Activated CD8-positive, alpha-beta memory T cell treated with anti-CD3 and anti-CD28 coated beads for 4 hours (primary cell): ENCODE data around the gene MRPS2.
"Not testable (repeated sequence)": the region's sequence is repeated elsewhere in the genome, so short reads cannot be mapped to it uniquely, and the experiment has no call there.

Source experiments
- DNase-seq, 2 donors: peaks; one replicate each; pipeline ENCODE4 v3.0.0-alpha.2; 2020; ENCODE audit warnings: low read depth in 2 of 2

The MRPS2 gene

DNA sequence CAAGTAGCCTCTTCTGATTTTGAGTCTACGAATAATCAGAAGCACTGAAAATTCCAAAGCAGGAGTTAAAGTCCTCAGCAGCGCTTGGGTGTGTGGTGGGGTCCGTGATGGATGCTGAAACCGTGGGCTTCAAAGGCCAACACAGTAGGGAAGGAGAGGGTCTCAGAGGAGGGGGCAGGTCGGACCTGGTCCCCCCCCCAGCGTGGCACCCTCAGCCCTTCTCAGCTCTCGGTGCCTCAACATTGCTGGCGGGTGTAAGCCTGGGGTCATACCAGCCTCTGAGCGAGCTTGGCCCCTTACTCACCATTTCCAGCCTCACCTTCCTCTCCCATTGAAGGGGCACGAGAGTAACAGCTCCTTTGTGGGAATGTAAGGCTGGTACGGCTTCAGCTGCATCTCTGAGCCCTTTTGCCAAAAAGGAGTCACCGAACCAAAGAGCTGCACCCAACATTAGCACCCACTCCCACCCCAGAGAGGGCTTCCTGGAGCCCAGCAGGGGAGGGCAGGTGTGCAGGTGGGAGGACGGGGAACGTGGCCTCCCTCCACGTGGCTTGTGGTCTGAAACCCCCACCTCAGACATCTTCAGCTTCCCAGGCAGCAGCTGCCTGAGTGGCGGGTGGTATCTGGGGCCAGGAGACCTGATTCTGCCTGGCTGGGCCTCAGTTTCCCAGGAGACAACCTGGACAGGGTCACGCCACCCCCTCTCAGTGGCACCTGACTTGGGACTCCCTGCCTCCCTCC lies 14.0 kb downstream of the MRPS2 start:
- no peak for DNase-seq

DNA sequence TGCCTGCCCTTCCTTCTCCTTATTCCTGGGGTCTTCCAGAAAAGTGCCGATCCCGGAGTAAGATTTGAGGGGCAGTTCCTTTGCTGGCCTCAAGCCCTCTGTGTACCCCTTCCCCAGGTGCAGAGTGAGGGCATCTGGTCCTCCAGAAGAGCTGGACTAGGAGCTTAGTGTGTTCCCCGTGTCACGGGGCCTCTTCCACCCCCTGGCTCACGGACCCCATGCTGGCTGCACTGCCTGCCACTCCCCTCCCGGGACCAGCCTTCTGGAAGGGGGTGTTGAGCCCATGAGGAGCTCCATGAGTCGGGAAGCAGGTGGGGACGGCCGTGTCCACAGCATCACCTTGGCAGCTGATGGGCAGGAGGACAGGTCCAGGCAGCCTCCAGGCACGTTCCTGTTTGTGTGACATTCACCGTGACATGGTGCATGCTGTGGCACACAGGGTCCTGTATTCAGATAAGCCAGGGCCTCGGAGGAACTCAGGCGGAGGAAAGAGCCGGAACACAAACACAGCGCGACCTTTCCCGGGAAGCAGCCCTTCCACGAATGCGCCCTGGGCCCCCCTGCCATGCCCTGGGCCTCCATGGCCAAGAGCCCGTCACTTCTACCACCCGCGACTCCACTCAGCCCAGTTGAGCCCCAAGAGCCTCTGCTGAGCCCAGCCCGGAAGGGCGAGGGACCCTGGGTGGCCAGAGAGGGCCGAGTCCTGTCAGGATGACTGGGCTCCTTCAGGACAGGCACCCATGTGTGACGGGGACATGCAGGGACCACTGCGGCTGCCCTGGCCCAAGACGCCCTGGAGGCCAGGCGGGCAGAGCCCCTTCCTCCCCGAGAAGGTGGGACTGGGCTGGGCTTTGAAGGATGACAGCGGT lies 14.8 kb downstream of the MRPS2 start:
- DNase-seq, result no peak

DNA sequence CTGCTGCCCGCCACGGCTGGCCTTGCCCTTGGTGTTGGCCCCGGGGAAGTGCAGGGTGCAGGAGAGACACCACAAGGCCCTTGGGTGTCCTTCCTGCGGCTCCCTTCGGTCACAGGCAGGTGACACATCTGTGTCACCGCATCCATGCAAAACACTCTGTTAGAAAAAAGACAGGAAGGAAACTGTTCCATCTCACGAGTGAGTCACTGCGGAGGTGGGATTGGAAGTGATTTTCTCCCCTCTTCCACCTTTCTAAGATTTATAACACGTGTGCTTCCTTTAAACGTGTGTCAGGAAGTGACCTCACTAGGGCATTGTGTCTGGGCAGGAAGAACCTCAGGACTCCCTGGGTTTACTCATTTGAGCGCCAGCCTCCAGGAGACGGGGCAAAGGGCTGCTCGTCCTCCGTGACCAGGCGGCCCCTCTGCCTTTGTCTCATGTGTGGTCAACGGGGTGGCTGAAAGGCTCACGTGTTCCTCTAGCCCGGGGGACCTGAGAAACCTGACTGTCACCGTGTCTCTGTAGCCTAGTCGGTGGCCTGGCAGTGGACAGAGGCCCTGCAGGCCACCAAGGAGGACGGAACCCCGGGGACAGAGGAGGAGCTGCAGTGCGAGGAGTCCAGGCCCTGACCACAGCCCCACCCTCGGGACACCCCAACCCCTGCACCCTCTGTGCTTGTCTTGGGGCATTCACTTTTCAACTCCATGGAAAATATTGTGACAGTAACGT lies 15.8 kb downstream of the MRPS2 start:
- no peak for DNase-seq

DNA sequence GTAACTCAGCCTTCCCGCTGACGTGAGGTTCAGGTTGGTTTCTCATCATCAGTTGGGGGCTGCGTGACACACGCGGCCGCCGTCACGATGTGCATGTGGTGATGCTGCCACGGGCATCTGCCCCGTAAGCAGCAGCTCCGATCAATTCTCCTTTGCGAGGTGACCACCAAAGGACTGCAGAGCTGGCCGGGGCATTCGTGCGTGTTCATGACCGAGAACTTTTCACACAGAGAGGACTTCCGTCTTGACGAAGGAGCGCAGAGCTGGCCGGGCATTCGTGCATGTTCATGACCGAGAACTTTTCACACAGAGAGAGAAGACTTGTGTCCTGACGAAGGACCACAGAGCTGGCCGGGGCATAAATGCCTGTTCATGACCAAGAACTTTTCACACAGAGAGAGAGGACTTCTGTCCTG lies 16.9 kb downstream of the MRPS2 start:
- no peak for DNase-seq

DNA sequence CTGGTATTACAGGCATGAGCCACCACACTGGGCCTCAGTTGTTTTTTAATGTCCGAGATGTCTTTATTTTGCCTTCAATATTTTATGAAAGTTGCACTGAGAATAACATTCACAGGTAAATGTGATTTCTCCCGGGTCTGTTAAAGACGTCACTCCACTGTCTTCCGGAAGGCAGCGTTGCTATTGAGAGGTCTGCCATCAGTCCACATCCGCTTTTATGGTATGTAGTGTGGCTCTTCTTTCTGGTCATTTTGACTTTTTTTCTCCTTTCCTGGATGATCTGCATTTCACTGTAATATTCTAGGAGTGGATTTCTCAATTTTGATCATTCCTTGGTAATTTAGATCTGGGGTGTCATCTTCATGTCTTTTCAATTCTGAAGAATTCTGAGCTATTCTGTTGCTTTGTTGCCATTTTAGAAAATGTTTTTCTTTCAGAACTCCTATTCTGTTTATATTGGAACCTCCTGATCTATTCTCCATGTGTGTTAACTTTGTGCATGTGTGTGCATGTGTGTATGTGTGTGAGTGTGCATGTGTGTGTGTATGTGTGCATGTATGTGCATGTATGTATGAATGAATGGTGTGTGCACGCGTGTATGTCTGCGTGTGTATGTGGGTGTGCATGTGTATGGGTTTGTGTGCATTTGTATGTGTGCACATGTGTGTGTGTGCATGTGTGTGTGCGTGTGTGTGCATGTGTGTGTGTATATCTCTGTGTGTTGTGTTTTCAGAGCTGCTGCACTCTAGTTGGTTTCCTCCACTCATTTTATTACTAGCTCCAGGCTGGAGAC lies 18.9 kb downstream of the MRPS2 start:
- DNase-seq, result no peak

DNA sequence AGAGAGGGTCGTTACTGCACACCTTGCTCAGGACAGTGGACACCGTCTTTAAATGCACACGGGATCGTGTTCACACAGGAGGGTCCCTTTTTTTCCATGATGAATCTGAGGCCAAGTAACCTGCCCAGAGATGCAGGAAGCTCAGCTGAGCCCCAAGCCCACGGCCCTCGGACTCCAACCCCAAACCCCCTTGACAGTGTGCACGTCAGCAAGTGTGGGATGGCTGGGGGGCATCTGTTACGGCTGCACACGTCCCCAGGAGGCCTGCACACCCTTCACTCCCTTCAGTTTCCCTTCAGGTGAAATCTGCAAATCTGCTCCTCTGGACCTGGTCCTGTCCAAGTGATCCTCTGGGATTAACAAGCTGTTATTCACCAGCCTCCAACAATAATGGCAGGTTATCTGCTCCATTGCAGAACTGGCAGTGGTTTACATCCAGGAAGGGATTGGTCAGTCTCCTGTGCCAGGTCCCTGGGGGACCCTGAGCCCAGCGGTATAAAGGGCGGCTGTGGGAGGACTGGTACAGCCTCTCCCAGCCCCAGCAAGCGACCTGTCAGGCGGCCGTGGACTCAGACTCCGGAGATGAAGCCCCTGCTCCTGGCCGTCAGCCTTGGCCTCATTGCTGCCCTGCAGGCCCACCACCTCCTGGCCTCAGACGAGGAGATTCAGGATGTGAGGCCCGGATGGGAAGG lies 20.6 kb downstream of the MRPS2 start, which contains the start of gene LCN1:
Gene LCN1, plus strand, starts transcription at position 525 of the 692 bp plus-strand sequence. Its CDS starts 58 bp downstream, at position 583.
- no peak for DNase-seq

DNA sequence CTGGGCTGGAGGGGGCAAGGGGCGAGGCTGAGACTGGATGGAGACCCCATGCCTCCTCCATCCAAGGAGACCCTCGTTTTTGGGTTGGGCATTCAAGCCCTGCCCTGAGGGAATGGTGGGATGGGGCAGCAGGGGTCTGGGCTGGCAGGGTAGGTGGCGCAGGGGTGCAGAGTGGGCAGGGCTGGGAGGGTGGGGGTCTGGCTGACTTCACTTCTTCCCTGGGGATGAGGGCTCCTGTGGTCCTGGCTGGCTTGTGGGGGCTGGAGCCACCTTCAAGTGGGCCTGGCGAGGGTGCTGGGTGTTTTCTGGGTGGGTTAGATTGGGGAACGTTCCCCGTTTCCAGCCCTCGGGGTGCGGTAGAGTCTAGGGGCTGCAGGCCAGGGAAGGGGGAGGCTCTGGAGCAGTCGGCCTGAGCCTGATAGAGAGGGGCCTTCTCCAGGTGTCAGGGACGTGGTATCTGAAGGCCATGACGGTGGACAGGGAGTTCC lies 21.2 kb downstream of the MRPS2 start:
- no peak for DNase-seq

DNA sequence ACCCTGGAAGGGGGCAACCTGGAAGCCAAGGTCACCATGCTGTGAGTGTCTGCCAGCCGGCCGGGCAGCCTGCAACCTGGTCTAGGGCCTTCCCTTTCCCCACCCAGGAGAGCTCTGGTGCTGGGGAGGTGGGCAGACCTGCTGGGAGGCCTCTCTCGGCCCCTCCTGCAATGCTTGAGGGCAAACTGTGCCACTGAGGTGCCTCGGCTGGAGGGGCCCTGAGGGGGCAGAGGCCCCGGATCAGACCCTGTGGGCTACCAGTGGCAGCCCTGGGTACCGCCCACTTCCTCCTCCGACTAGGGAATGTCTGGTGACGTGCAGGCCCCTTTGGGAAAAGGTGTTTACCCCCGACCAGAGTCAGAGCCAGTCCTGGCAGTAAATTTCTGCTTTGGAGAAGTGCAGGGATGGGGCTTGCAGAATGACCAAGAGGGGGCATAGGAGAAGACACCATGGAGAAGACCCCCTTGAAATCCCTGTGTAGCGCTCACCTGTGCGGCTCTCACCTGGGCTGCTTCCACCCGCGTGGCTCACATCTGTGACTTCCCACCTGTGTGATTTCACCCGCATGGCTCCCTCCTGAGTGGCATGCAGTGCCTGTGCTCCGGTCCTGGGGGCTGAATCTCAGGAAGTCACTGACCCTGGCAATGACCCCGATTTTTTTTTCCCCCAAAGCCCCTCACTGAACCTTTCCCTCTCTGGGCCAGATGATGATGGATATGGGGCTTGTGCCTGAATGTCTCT lies 21.8 kb downstream of the MRPS2 start:
- DNase-seq, result no peak

DNA sequence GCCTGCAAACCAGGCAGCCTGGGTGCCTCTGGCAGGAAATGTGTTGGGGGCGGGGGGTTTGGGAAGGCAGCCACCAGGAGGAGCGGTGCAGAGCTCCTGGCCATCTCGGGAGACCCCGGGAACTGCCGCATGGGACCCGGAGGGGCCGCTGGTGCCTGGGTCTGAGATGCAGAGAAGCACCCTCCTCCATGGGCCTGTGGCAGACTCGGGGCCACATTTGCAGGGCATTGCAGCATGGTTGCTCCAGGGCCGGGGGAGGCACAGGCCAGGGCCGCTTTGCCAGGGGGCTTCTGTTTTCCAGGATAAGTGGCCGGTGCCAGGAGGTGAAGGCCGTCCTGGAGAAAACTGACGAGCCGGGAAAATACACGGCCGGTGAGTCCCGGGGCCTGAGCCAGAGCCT lies 22.4 kb downstream of the MRPS2 start:
- no peak for DNase-seq

DNA sequence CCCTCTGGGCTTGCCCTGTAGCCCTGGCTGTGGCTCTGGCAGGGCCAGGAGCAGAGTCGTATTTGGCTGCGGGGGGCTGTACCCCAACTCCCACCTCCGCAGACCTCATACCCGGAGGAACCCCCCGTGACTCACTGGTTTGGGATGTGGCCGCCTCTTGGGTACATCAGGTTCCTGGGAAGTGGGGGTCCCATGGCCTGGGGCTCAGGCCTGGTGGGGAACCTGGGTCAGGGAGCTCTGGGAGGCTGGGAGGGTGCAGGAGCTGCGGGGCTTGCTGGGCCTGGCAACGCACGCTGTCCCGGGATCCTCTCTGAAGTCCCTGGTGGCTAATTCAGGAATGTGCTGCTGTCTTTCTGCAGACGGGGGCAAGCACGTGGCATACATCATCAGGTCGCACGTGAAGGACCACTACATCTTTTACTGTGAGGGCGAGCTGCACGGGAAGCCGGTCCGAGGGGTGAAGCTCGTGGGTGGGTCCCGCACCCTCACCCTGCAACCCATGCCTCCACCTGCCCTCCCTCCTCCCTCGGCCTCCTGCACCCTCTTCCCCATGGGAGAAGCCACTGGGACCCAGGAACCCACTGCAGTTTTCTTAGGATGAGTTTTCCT lies 23.1 kb downstream of the MRPS2 start:
- DNase-seq, result no peak

DNA sequence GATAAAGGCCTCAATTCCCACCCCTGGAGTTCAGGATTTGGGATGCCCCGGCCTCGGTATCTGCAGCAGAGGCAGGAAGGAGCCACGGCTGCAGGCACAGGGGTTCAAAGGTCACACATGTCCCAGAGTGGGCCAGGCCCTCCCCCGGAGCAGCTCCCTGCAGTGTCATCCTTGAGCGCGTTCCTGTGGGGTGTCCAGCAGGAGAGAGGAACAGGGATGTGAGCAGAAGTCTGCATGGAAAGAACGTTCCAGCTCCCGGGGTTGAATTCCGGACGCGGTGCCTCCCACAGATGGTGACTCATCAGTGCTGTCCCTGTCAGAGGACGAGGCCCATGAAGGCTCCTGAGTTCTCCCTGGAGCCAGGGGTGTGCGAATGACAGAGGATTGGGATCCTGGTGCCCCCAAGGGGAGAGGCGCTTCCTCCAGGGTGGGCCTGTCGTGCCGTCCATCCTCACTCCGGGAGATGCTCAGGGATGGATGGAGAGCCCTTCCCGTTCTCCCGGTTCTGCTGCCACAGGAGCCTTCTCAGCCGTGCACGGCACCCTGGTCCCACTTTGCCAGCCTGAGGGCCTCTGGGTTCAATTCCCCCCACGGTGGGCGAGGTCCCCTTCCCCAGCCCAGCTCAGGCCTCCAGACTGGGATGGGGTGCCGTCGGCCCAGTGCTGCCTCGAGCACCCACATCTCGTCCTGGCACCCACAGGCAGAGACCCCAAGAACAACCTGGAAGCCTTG lies 23.8 kb downstream of the MRPS2 start:
- DNase-seq, result no peak

DNA sequence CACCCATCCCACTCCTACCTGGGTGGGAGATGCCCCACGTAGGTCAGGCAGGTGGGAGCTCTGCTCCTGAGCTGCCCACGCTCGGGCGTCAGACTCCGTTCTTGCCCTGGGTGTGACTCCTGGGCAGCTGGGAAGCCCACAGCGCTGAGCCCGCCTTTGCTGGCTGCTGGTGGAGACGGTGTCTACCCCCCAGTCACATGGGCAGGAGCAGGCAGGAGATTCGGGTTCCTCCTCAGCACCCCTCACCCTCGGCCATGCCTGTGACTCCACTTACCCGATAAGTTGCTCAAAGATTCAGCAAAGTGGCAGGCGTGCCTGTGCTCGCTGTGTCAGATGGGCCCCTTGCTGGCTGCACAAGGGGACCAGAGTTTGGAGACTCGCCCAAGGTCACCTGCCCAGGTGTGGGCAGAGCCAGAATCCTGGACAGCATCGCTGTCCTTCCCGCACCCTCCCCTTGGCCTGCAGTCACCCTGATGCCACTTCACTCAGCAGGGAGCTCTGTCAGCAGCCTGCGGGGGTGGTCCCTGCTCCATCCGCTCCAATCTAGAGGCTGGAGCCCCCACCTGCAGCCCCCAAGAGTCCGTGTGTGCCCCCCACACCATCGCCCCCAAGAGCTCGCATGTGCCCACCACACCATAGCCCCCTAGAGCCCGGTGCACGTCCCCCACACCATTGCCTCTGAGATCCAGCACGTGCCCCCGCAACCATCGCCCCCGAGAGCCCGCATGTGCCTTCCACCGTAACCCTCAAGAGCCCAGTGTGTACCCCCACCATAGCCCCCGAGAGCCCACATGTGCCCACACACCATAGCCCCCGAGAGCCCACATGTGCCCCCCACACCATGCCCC lies 25.0 kb downstream of the MRPS2 start:
- no peak for DNase-seq

DNA sequence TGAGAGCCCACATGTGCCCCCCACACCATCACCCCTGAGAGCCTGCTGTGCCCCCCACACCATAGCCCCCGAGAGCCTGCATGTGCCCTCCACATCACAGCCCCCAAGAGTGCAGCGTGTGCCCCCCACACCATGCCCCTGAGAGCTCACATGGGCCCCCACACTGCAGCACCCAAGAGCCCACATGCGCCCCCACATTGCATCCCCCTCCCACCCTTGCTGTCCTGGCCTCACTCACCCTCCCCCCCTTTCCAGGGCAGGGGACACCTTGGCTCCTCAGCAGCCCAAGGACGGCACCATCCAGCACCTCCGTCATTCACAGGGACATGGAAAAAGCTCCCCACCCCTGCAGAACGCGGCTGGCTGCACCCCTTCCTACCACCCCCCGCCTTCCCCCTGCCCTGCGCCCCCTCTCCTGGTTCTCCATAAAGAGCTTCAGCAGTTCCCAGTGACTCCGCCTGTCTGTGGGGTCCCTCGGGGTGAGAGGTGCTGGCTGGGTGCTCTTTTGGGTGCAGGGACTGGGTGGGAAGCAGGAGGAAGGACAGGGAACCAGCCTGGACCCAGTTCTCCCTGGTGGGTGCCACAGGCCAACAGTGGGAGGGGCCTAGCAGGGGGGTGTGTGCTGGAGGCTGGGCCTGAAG lies 25.7 kb downstream of the MRPS2 start:
- no peak for DNase-seq

DNA sequence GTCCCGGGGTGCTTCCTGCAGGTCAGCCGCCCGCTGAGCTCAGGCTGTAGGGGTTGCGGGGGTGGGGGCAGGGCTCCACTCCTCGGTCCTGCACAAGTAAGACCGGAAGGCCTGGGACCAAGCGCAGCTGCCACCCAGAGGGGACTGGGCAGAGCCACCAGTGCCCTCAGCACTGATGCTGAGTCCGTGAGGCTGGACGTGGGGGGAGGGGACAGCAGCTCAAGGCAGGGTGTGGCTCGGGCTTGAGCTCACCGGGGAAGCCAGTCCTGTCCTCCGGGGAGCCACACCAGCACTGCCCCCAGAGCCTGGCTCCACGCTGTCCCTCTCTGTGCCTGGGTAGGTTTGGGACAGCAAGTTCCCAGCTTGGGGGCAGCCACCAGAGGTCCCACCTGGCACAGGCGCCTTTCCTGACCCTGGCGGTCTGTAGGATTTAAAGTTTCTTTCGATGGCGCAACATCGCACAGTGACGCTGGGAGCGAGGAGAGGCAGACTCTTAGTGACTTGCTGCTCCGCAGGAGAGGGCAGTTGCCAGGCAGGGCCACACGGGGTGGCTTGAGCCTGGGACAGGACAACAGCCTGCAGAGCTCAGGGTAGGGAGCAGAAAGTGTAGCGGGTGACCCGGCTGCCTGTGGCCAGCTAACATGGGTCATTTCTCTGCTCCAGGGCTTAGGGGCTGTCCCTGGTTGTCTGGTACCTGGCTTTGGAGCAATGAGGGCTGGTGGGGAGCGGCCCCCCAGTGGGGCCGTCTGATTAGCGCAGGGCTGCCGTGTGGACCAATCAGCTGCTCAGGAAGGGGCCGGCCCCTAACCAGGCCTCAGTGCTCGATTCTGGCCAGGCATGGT lies 26.5 kb downstream of the MRPS2 start:
- DNase-seq, result no peak

DNA sequence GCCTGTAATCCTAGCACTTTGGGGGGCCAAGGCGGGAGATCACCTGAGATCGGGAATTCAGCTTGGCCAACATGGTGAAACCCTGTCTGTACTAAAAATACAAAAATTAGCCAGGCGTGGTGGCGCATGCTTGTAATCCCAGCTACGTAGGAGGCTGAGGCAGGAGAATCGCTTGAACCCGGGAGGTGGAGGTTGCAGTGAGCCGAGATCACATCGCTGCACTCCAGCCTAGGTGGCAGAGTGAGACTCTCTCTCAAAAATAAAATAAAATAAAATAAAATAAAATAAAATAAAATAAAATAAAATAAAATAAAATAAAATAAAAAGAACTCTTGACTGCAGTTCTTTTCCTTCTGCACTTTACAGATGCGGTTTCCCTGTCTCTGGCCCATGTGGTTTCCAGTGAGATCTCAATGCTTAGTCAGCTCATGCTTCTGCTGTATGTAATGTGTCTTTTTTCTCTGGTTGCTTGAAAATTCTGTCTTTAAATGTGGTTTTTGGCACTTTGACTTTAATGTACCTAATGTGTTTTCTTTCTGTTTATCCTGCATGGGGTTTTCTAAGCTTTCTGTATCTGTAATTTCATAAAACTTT lies 28.5 kb downstream of the MRPS2 start:
- not testable (repeated sequence) for DNase-seq

DNA sequence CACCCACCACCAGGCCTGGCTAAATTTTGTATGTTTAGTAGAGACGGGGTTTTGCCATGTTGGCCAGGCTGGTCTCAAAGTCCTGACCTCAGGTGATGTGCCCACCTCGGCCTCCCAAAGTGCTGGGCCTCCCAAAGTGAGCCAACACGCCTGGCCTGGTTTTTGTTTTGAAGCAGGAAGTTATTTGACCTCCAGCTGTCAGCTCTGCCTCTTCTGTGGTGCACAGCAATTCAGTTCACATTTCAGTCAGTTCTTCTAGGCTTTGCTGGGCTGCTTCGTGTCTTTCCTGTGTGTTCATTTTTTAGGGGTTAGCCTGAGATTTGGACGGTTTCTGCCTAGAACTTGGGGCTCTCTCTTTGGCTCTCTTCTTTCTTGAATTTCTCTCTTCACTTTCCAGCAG lies 29.7 kb downstream of the MRPS2 start:
- no peak for DNase-seq
